Measurements from ENCODE around the gene NOXA1.
A peak's percentile ranks its signal among the peaks of the same experiment; 100 is the strongest.

NOXA1 gene

DNA sequence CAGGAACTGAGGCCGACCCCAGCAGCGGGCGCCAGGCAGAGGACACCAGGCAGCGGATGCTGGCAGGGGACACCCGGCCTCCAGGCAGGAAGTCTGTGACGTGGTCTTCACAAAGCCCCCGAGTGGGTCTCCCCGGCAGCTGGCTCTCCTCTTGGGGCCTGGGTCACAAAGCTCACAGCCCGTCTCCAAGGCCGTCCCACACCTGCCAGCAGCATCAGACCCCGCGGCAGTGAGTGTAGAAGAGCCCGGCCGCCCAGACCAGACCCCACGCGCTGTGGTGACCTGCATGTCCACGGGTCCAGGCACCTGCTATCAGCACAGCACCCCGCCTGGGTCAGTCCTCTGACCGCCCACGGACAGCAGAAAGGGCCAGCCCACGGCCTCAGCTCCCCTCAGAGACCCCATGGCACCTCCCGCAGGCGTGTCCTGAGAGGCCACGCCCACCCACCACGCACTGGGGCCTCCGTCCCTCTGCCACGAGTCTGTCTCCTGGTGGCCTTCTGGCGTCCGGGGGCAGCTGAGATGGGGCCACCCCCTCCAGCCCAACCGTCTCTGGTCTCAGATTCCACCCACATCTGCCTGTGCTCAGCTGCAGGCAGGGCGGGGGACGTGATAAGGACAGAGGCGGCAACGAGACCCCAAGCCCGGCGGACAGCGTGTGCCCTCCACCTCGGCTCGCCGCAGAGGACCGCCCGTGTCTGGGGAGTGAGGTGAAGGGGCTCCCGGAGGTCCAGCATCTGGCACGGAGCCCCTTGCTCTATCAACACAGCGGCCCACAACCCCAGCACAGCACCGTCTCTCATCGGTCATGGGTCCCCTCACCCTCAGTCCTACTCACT, 34.4 kb upstream of the NOXA1 start:
- H3K9me3 ChIP-seq (ENCODE audit: control insufficient read depth, low read length): no peaks in the 10 kb centered on the region
- no peak overlapping the region for H3K27ac ChIP-seq (ENCODE audit: low read depth, low read length, severe bottlenecking)
- WGBS, 2 experiments (ENCODE audit: insufficient coverage in 2 of 2): 89 to 90% methylated on average over 35 to 45 of the region's 47 CpGs

DNA sequence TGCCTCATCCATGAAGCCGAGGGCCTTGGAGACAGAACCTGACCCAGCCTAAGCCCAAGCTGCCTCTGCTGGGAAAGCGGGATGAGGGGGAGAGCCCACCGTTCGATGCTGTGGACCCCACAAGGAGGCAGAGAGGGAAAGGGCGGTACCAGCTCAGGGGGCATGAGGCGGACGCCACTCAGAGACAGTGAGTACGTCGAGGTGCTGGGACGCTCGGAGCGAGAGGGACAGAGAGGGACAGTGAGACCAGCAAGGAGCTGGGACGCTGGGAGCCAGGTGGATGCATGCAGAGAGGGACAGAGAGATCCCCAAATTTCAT, 33.8 kb upstream of the NOXA1 start:
- Histone ChIP-seq H3K36me3 (ENCODE audit: control insufficient read depth, insufficient read depth, low read length) (peaks cover 8% of the 10 kb centered on the region), H3K27ac (ENCODE audit: low read depth, low read length, severe bottlenecking) (no peak overlapping the region), H3K4me1 (ENCODE audit: control insufficient read depth, insufficient read depth, low read length, poor library complexity, severe bottlenecking) (peaks cover 11% of the 10 kb centered on the region), H3K9me3 (ENCODE audit: control insufficient read depth, low read length) (no peaks in the 10 kb centered on the region), H3K4me3 (ENCODE audit: extremely low read depth, insufficient read depth, low read length, poor library complexity, severe bottlenecking) (no peak overlapping the region)
- 91 to 95% methylated on average over 12 of the region's 13 CpGs for WGBS, 2 experiments (ENCODE audit: insufficient coverage in 2 of 2)

More for the DNA sequence above, 34.4 kb upstream of the NOXA1 start:
- peaks cover 8% of the 10 kb centered on the region for H3K36me3 ChIP-seq (ENCODE audit: control insufficient read depth, insufficient read depth, low read length)
- H3K4me1 ChIP-seq (ENCODE audit: control insufficient read depth, insufficient read depth, low read length, poor library complexity, severe bottlenecking): peaks cover 11% of the 10 kb centered on the region
- no peak overlapping the region for H3K4me3 ChIP-seq (ENCODE audit: extremely low read depth, insufficient read depth, low read length, poor library complexity, severe bottlenecking)

DNA sequence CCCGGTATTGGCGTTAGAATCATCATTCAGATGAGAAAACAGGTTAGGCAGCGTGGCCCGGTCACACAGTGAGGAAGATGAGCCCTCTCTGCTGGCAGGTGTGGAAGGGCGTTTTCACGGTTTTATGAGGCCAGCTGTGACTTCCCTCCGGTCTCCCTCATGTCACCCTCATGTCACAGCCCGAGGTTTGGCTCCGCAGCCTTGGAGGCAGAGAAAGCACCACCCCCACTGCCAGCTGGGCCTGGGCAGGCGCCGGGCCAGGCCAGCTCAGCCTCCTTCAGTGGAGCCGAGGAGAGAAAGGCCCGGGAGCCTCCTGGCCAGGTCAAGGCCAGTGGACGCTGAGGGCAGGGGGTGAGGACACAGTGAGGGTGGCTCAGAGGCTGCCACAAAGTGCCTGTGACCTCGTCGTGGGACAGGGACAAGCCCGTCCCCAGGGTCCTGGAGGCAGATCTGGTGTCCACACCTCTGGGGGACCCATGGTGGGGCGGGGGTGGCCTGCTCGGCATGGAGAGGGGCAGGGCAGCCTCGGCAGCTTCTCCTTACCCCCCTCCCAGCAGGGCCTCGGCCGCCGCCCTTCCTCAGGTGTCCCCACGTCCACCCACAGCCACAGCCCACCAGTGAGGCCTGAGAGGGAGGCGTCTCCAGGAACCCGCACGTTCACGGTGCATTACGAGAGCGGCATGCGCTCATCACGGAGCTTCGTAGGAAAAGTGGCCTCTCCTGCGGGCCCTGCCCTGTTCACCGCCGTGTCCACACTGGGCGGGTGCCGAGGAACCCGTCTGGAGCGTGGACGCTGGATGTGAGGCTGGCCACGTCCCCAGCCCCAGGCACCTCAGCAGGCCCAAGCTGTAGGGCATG, 32.4 kb upstream of the NOXA1 start:
- Histone ChIP-seq H3K36me3 (ENCODE audit: control insufficient read depth, insufficient read depth, low read length) (peaks cover 8% of the 10 kb centered on the region), H3K27ac (ENCODE audit: low read depth, low read length, severe bottlenecking) (no peak overlapping the region), H3K4me1 (ENCODE audit: control insufficient read depth, insufficient read depth, low read length, poor library complexity, severe bottlenecking) (peaks cover 11% of the 10 kb centered on the region), H3K9me3 (ENCODE audit: control insufficient read depth, low read length) (no peaks in the 10 kb centered on the region), H3K4me3 (ENCODE audit: extremely low read depth, insufficient read depth, low read length, poor library complexity, severe bottlenecking) (no peak overlapping the region)
- 95% methylated on average over 39 of the region's 42 CpGs for WGBS, 2 experiments (ENCODE audit: insufficient coverage in 2 of 2)

DNA sequence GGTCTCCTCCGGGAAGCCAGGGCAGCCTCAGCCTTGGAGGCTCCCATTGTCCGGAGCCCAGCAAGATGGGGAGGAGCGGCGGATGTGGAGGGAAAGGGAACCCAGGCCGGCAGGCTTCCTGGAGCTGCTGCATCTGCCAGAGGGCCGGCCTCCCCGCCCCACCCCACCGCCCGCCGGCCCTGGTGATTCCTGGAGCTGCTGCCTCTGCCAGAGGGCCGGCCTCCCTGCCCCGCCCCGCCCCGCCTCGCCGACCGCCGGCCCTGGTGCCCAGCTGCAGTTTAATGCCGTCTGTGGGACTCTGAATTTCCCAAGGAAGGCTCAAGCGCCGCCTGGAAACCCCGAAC, 31.8 kb upstream of the NOXA1 start:
- Histone ChIP-seq H3K4me3 (ENCODE audit: extremely low read depth, insufficient read depth, low read length, poor library complexity, severe bottlenecking) (no peak overlapping the region), H3K9me3 (ENCODE audit: control insufficient read depth, low read length) (no peaks in the 10 kb centered on the region), H3K27ac (ENCODE audit: low read depth, low read length, severe bottlenecking) (no peak overlapping the region), H3K36me3 (ENCODE audit: control insufficient read depth, insufficient read depth, low read length) (peaks cover 8% of the 10 kb centered on the region), H3K4me1 (ENCODE audit: control insufficient read depth, insufficient read depth, low read length, poor library complexity, severe bottlenecking) (peaks cover 12% of the 10 kb centered on the region)
- WGBS, 2 experiments (ENCODE audit: insufficient coverage in 2 of 2): 77 to 86% methylated on average over 11 to 18 of the region's 22 CpGs

DNA sequence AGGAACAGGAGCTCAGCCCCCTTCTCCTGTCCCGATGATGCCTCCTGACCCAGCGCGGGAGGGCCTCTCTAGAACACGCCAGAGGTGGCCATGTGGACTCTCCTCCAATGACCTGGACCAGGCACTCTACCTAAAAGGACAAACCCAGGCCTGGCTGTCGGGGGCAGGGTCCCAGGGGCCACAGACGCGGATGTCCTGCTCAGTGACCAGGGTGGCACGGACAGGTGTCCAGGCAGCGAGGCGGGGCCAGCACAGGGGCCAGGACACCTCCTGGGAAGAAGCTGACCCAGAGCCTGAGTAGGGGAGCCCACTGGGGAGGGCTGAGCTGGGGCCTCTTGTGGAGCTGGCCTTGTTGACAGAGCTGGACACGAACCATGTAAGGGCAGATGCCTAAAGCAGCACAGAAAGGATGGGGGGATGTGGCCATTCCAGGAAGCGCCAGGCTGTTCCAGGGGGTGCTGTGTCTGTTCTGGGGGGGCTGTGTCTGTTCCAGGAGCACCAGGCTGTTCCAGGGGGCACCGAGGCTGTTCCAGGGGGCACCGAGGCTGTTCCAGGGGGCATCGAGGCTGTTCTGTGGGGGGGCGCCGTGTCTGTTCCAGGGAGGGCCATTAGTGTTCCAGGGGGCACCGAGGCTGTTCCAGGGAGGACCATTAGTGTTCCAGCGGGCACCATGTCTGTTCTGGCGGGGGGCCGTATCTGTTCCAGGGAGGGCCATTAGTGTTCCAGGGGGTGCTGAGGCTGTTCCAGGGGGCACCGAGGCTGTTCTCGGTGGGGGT, 30.8 kb upstream of the NOXA1 start:
- peaks cover 8% of the 10 kb centered on the region for H3K4me1 ChIP-seq (ENCODE audit: control insufficient read depth, insufficient read depth, low read length, poor library complexity, severe bottlenecking)
- H3K4me3 ChIP-seq (ENCODE audit: extremely low read depth, insufficient read depth, low read length, poor library complexity, severe bottlenecking): no peak overlapping the region
- no peak overlapping the region for H3K27ac ChIP-seq (ENCODE audit: low read depth, low read length, severe bottlenecking)
- 95 to 96% methylated on average over 13 to 15 of the region's 23 CpGs for WGBS, 2 experiments (ENCODE audit: insufficient coverage in 2 of 2)
- H3K36me3 ChIP-seq (ENCODE audit: control insufficient read depth, insufficient read depth, low read length): peaks cover 8% of the 10 kb centered on the region
- no peaks in the 10 kb centered on the region for H3K9me3 ChIP-seq (ENCODE audit: control insufficient read depth, low read length)

DNA sequence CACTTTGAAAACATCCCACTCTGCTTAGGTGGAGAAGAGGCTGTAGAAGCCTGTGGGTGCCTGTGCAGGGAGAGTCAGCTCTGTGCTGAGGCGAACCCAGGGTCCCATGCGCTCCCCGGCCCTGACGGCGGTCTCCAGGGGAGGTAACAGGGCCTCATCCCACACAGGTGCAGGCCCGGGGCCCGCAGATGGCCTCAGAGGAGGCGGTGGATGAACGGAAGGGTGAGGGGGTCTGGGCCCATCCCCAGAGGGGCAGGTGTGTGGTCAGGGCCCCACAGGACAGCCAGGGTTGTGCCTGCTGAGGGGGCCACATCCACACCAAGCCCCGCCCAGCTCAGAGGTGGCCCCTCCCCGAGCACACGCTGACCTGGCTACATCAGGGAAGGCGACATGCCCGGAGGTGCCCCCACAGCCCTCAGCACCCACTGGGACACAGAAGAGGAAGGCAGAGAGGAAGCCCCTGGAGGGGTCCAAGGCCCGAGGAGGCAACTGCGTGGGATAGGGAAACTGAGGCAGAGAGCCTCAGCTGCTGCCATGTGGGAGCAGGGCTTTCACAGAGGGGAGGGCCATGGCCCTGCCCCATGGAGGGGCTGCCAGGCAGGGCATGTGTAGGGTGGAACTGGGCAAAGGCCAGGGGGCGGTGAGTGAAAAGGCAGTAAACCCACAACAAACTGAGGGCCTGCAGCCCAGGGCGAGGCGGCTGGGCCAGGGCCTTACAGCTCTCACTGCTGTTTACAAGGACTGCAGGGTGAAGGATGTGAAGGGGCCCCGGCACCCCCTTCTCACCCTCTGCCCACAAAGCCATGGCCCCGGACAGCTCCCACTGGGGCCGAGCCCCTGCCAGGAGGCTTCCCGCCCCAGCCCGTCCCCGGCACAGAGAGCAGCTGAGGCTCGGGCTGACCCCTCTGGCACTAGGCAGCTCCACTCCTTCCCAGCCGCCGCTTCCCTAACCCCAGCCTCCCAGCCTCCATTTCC, 29.7 kb upstream of the NOXA1 start:
- Histone ChIP-seq H3K9me3 (ENCODE audit: control insufficient read depth, low read length) (no peaks in the 10 kb centered on the region), H3K36me3 (ENCODE audit: control insufficient read depth, insufficient read depth, low read length) (peaks cover 8% of the 10 kb centered on the region), H3K4me1 (ENCODE audit: control insufficient read depth, insufficient read depth, low read length, poor library complexity, severe bottlenecking) (peaks cover 3% of the 10 kb centered on the region), H3K4me3 (ENCODE audit: extremely low read depth, insufficient read depth, low read length, poor library complexity, severe bottlenecking) (no peak overlapping the region), H3K27ac (ENCODE audit: low read depth, low read length, severe bottlenecking) (no peak overlapping the region)
- 94 to 96% methylated on average over 21 to 23 of the region's 28 CpGs for WGBS, 2 experiments (ENCODE audit: insufficient coverage in 2 of 2)

DNA sequence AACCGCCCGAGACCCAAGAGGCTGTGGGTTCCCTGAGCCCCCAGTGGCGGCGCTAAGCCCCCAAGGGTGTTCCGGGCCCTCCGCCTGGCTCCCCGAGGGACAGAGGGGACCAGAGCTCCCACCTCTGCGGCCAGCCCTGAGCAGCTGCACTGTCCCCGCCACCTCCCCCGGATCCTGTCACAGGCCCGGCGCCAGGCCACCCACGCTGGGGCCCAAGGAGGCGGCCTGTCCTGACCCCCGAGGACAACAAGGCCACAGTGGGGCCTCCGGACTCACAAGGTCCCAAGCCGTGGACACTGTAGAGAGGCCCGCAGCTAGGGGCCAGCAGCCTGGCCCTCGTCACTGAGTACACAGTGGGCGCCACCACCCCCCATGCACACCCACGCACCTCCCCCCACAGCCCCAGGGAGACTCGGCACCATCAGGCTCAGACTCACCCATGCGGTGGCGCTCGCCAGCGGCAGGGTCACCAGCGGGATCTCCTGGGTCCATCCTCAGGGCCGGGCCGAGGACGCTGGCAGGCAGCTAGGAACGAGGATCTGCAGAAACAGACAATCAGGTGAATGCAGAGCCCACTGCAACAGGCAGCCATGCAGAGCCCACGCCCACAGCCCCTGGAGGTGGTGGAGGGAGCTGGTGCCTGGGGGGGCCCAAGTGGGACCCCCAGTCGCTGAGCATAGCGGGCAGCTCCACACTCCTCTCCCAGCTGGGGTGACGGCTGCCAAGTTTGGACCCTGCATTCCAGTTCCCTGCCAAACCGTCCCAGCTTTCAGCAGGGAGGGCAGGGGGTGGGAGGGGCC, 28.1 kb upstream of the NOXA1 start:
- peaks cover 8% of the 10 kb centered on the region for H3K36me3 ChIP-seq (ENCODE audit: control insufficient read depth, insufficient read depth, low read length)
- no peaks in the 10 kb centered on the region for H3K9me3 ChIP-seq (ENCODE audit: control insufficient read depth, low read length)
- H3K27ac ChIP-seq (ENCODE audit: low read depth, low read length, severe bottlenecking): no peak overlapping the region
- H3K4me1 ChIP-seq (ENCODE audit: control insufficient read depth, insufficient read depth, low read length, poor library complexity, severe bottlenecking): peaks cover 3% of the 10 kb centered on the region
- H3K4me3 ChIP-seq (ENCODE audit: extremely low read depth, insufficient read depth, low read length, poor library complexity, severe bottlenecking): no peak overlapping the region
- WGBS, 2 experiments (ENCODE audit: insufficient coverage in 2 of 2): 94 to 98% methylated on average over 20 to 24 of the region's 36 CpGs

DNA sequence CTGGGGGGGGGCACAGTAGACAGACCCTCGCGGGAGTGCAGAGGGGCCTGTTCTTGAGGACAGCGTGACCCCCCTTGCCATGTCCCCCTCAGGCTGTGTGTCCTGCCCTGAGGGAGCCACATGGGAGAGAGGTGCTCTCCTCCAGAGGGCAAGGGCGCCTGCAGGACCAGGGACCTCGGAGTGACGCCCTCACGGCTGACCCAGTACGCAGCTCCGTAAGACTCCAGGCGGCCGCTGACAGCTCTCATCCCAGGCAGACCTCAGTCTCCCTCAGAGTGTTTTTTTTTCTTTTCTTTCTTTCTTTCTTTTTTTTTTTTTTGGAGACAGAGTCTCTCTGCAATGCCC, 27.6 kb upstream of the NOXA1 start:
- H3K9me3 ChIP-seq (ENCODE audit: control insufficient read depth, low read length): no peaks in the 10 kb centered on the region
- H3K27ac ChIP-seq (ENCODE audit: low read depth, low read length, severe bottlenecking): no peak overlapping the region
- 91 to 97% methylated on average over 4 to 11 of the region's 11 CpGs for WGBS, 2 experiments (ENCODE audit: insufficient coverage in 2 of 2)
- H3K36me3 ChIP-seq (ENCODE audit: control insufficient read depth, insufficient read depth, low read length): peaks cover 8% of the 10 kb centered on the region
- H3K4me1 ChIP-seq (ENCODE audit: control insufficient read depth, insufficient read depth, low read length, poor library complexity, severe bottlenecking): peaks cover 3% of the 10 kb centered on the region
- no peak overlapping the region for H3K4me3 ChIP-seq (ENCODE audit: extremely low read depth, insufficient read depth, low read length, poor library complexity, severe bottlenecking)

DNA sequence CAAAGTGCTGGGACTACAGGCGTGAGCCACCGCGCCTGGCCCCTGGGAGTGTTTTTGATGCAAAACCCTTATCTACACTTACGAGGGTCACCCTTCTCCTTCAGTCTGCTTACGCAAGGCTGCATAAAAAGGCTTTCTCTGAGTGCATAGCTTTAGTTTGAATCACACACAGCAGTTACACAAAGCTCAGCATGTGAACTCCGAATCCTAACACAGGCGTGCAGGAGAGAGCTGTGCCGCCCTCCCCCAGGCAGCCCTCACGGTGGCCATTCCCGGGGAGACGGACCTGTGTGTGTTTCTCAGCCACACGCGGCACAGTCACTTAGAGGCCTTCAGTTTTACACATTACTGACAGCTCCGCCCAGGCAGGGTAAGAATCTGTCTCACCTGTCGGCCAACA, 27.0 kb upstream of the NOXA1 start:
- Histone ChIP-seq H3K9me3 (ENCODE audit: control insufficient read depth, low read length) (no peaks in the 10 kb centered on the region), H3K36me3 (ENCODE audit: control insufficient read depth, insufficient read depth, low read length) (peaks cover 8% of the 10 kb centered on the region), H3K27ac (ENCODE audit: low read depth, low read length, severe bottlenecking) (peak overlapping the region; percentile 16), H3K4me3 (ENCODE audit: extremely low read depth, insufficient read depth, low read length, poor library complexity, severe bottlenecking) (no peak overlapping the region), H3K4me1 (ENCODE audit: control insufficient read depth, insufficient read depth, low read length, poor library complexity, severe bottlenecking) (peaks cover 3% of the 10 kb centered on the region)
- 79 to 86% methylated on average over 9 to 15 of the region's 15 CpGs for WGBS, 2 experiments (ENCODE audit: insufficient coverage in 2 of 2)
